ENCODE results near the gene TANGO6.

TANGO6 gene

GRCh38 chr16:68939692-68940320 lies 96.5 kb downstream of the TANGO6 start:
- Histone ChIP-seq H3K36me3 (no peaks in the 10 kb centered on the region), H3K9me3 (ENCODE audit: severe bottlenecking) (no peaks in the 10 kb centered on the region), H3K27ac (no peak overlapping the region), H3K27me3 (ENCODE audit: insufficient read depth, low read depth, severe bottlenecking) (no peaks in the 10 kb centered on the region), H3K4me3 (ENCODE audit: low read depth, low read length) (no peak overlapping the region)
- DNase-seq: no peak
- no peak for TF ChIP-seq CTCF (IDR thresholded peaks at IDR 0.05; ENCODE audit: low read depth, low read length)

GRCh38 chr16:68940816-68941215 lies 97.5 kb downstream of the TANGO6 start:
- TF ChIP-seq CTCF (IDR thresholded peaks at IDR 0.05; ENCODE audit: low read depth, low read length): no peak
- Histone ChIP-seq H3K27ac (no peak overlapping the region), H3K4me3 (ENCODE audit: low read depth, low read length) (no peak overlapping the region), H3K36me3 (no peaks in the 10 kb centered on the region), H3K27me3 (ENCODE audit: insufficient read depth, low read depth, severe bottlenecking) (no peaks in the 10 kb centered on the region), H3K9me3 (ENCODE audit: severe bottlenecking) (no peaks in the 10 kb centered on the region)
- DNase-seq: no peak

GRCh38 chr16:68943961-68944360 lies 100.6 kb downstream of the TANGO6 start:
- Histone ChIP-seq H3K36me3 (no peaks in the 10 kb centered on the region), H3K4me3 (ENCODE audit: low read depth, low read length) (no peak overlapping the region), H3K27me3 (ENCODE audit: insufficient read depth, low read depth, severe bottlenecking) (no peaks in the 10 kb centered on the region), H3K9me3 (ENCODE audit: severe bottlenecking) (no peaks in the 10 kb centered on the region), H3K27ac (no peak overlapping the region)
- no peak for TF ChIP-seq CTCF (IDR thresholded peaks at IDR 0.05; ENCODE audit: low read depth, low read length)
- no peak for DNase-seq

- no peaks in the 10 kb centered on the region for H3K36me3 ChIP-seq
- H3K9me3 ChIP-seq (ENCODE audit: severe bottlenecking): no peaks in the 10 kb centered on the region
- H3K4me3 ChIP-seq (ENCODE audit: low read depth, low read length): no peak overlapping the region
- H3K27me3 ChIP-seq (ENCODE audit: insufficient read depth, low read depth, severe bottlenecking): no peaks in the 10 kb centered on the region
- DNase-seq: no peak
- no peak overlapping the region for H3K27ac ChIP-seq
- no peak for TF ChIP-seq CTCF (IDR thresholded peaks at IDR 0.05; ENCODE audit: low read depth, low read length)
Observed at GRCh38 chr16:68948230-68948910, 105.0 kb downstream of the TANGO6 start.

GRCh38 chr16:68951991-68952877 lies 108.9 kb downstream of the TANGO6 start:
- Histone ChIP-seq H3K4me3 (ENCODE audit: low read depth, low read length) (no peak overlapping the region), H3K36me3 (no peaks in the 10 kb centered on the region), H3K27me3 (ENCODE audit: insufficient read depth, low read depth, severe bottlenecking) (no peaks in the 10 kb centered on the region), H3K9me3 (ENCODE audit: severe bottlenecking) (no peaks in the 10 kb centered on the region), H3K27ac (no peak overlapping the region; the same call in 1 of the 2 replicates)
- DNase-seq: no peak
- no peak for TF ChIP-seq CTCF (IDR thresholded peaks at IDR 0.05; ENCODE audit: low read depth, low read length)

All from WERI-Rb-1 (cell line).